Testis (tissue), 3 donors: ENCODE measurements around the gene GNL3L. TPM values are rescaled to one million over a fixed set of nuclear protein-coding genes. Genes with fewer than 3 reads are reported as not detected.

Source experiments
- DNase-seq: peaks from one replicate; pipeline ENCODE4 v3.0.0-alpha.2; 2019
- H3K27ac ChIP-seq, 2 donors: fragments of 200-600 bp; sonication (generic); one replicate each; pipeline ENCODE4 v1.5.1; 2019
- H3K27me3 ChIP-seq: fragments of 200-600 bp; sonication (generic); one replicate; pipeline ENCODE4 v1.5.1; 2019
- H3K36me3 ChIP-seq: fragments of 200-600 bp; sonication (generic); one replicate; pipeline ENCODE4 v1.5.1; 2017; ENCODE audit warnings: low read depth; ENCODE audit errors: missing control alignments
- H3K4me1 ChIP-seq: fragments of 200-600 bp; sonication (generic); one replicate; pipeline ENCODE4 v1.5.1; 2019
- H3K4me3 ChIP-seq, 2 donors: fragments of 200-600 bp; sonication (generic); one replicate each; pipeline ENCODE4 v1.5.1; 2017 to 2019
- H3K9me3 ChIP-seq: fragments of 200-600 bp; sonication (generic); one replicate; pipeline ENCODE4 v1.5.1; 2017
- POLR2A ChIP-seq: fragments of 450-650 bp; IDR thresholded peaks from one replicate; pipeline ENCODE4 v1.6.1; 2017; ENCODE audit warnings: antibody characterized with exemption, mild to moderate bottlenecking, moderate library complexity
- WGBS, 2 donors: methylation state at CpG; one replicate each; pipeline ENCODE4 v1.1.5; 2018; 5-methylcytosine and 5-hydroxymethylcytosine counted together
- intact Hi-C: fragments of 100-400 bp; cut with DNase I; formaldehyde crosslinking; loops from one replicate; pipeline ENCODE4 v1.15.1; 2023; ENCODE audit warnings: low total_unique reads
- polyA plus RNA-seq: library from polyadenylated mRNA; stranded (reverse); fragments of 350-450 nt; fragmentation: Illumina TruSeq; extraction: RNeasy Lipid Tissue Mini Kit (QIAGEN cat#74804); gene quantifications from one replicate; pipeline ENCODE4 v1.2.3, GENCODE V29; 2014; ENCODE audit warnings: low read depth, low replicate concordance; ENCODE audit not compliant: insufficient read depth
- total RNA-seq, 2 donors: library from RNA; depleted of rRNA; stranded (reverse); fragments of >200 nt; gene quantifications; one replicate each; pipeline ENCODE4 v1.2.3, GENCODE V29; 2016
- TF ChIP-seq, protein P1 (sequence below), 3 experiments: fragments of 450-650 bp in 2 of 3; fragments of 200-600 bp in 1 of 3; sonication (generic) in 1 of 3; IDR thresholded peaks; one replicate each; pipeline ENCODE4 v1.5.1; 2016 to 2019; ENCODE audit warnings: antibody characterized with exemption in 3 of 3, mild to moderate bottlenecking in 2 of 3, moderate library complexity in 1 of 3

The GNL3L gene
- total and polyA plus RNA-seq, 3 donors from 2014 or later: 7.4 to 32.3 (median 27.6) TPM

DNA sequence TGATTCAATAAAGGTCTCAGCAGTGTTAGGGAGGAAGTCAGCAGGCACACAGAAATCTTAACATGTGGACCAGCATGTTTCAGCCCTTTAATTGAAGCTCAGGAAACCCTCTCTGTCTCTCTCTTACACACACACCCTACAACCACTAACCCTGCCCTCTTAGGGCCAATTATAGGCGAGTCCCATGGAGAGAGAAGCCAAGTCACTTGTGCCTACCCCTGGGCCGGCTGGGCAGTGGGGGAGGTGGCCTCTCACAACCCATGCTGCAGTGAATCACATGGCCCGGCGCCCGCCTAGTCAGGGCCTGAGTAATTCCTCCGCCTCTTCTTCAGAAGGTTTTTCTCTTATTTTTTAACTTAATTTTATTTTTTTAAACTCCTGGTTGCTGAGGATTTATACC is 37.7 kb upstream of the GNL3L start:
- intact Hi-C loops: no loop called here
- Histone ChIP-seq H3K27ac (no peak overlapping the region), H3K36me3 (no peaks in the 10 kb centered on the region), H3K27me3 (no peaks in the 10 kb centered on the region), H3K4me1 (no peaks in the 10 kb centered on the region), H3K4me3 (no peak overlapping the region), H3K9me3 (no peaks in the 10 kb centered on the region)
- no peak for DNase-seq
- no peak for TF ChIP-seq POLR2A
- TF ChIP-seq, protein P1, sequence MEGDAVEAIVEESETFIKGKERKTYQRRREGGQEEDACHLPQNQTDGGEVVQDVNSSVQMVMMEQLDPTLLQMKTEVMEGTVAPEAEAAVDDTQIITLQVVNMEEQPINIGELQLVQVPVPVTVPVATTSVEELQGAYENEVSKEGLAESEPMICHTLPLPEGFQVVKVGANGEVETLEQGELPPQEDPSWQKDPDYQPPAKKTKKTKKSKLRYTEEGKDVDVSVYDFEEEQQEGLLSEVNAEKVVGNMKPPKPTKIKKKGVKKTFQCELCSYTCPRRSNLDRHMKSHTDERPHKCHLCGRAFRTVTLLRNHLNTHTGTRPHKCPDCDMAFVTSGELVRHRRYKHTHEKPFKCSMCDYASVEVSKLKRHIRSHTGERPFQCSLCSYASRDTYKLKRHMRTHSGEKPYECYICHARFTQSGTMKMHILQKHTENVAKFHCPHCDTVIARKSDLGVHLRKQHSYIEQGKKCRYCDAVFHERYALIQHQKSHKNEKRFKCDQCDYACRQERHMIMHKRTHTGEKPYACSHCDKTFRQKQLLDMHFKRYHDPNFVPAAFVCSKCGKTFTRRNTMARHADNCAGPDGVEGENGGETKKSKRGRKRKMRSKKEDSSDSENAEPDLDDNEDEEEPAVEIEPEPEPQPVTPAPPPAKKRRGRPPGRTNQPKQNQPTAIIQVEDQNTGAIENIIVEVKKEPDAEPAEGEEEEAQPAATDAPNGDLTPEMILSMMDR (IDR thresholded peaks at IDR 0.05): no peak
- WGBS, 2 donors: 67 to 70% methylated on average over 2 to 6 of the region's 6 CpGs

DNA sequence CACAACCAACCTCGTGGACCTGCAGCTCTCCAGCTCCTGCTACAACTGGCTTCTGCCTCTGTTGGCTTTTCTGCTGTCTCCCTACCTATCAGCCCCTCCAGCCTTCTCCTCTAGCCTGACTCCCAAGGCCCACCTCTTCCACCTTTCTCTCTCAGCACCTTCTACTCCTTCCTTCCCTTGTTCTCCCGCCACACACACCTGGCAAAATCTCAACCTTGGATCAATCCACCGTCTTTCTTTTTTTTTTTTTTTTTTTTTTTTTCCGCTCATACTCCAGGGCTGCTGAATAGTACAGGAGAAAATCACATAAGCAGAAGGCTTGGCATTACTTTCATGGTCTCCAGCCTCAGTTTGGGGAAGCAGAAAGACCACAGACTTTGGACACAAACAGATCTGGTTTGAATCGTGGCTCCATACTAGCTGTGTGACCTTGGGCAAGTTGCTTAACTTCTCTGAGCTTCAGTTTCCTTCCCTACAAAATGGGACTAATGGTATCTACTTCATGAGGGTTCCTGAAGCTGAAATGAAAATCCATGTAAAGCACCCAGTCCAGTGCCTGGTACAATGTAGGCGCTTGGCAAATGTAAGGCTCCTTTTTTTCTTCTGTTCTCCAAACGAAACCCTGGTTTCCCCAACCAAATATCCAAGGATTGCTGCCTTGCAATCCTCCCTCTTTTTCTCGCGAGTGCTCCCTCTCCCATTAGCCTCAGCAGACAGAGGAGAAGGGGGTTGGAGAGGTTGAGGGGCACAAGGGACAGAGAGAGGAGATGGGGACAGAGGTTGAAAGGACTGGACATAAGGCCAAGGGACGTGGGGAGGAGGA is 35.6 kb upstream of the GNL3L start:
- no peaks in the 10 kb centered on the region for H3K36me3 ChIP-seq
- TF ChIP-seq, protein P1 (IDR thresholded peaks at IDR 0.05): no peak
- TF ChIP-seq POLR2A: no peak
- no peaks in the 10 kb centered on the region for H3K4me1 ChIP-seq
- 36 to 39% methylated on average over 8 to 10 of the region's 10 CpGs for WGBS, 2 donors
- no peaks in the 10 kb centered on the region for H3K9me3 ChIP-seq
- H3K27ac ChIP-seq: peak overlapping the region; percentile 50 to 72
- intact Hi-C loops: no loop called here
- DNase-seq: no peak
- H3K4me3 ChIP-seq: peak overlapping the region; percentile 56 to 69
- H3K27me3 ChIP-seq: no peaks in the 10 kb centered on the region

DNA sequence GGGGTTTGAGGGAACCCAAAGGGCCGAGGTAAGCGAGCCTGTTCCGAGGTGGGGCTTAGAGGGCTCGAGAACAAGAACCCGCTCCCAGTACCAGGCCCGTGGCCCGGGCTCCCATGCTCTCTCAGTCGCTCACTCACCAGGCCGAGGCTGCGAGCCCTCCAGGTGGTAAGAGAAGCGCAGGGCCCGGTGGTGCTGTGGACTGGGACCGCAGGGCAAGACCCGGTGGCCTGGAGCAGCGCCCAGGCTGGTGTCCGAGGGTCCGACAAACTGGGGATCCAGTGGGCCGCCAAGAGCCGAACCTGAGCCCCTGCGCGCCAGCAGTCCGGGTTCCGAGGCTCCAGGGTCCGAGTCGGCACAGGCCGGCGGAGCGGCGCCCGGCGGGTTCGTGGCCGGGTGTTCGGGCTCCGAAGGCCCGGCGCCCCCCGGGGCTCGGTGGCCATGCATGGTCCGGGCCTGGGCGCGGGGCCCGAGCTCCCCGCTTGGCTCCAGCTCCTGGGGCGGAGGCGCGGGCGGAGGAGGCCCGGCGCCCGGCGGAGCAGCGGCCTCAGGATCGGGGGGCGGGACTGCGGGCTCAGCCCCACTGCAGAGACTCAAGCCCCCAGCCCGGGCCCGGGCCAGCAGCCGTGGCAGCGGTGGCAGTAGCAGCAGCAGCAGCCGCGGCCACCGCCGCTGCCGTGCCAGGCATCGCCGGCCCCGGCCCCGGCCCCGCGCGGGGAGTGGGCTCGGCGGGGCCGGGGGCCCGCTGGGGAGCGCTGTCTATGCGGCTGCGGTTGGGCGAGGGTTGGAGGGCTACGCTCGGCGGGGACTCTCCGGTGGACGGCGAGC is 34.8 kb upstream of the GNL3L start:
- DNase-seq: peak; percentile 21
- 5% methylated on average over 11 of the region's 86 CpGs; no CpG with 5 or more reads in 1 of the 2 donors for WGBS, 2 donors
- H3K4me3 ChIP-seq: peak overlapping the region; percentile 56 to 69

DNA sequence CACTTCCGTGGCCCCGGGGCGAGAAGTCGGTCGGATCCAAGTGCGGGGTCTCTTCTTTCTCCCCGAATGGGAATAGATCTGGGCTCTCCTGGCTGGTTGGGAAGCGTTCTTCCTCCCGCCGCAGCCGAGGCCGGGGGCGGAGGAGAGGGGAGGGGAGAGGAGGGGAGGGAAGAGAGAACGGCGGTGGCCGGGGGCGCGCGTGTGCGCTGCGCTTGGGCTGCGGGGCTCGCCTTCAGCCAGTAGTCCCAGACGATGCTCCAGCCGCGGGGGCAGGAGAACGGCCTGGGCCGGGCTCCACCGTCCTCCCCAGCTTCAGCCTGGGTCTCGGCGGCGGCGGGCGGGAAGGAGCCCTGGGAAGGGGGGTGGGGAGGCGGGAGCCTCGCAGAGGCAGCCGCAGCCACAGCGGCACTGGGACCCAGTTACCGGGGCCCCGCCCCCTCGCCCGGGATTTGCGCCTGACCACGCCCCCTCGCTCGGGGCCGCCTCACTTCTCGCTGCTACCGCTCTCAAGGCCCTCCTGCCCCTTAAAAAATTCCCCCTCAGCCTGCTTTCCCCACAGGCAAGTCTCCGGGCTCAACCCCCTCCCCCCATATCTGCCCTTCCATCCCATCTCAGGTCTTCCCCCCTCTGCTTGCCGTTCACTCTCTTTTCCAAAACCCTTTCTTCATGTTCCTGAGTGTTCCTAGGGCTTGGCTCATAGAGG is 34.1 kb upstream of the GNL3L start, which contains the start of gene FGD1:
Gene FGD1, minus strand, starts transcription at position 421 of the 703 bp plus-strand sequence. CDS start 802 bp downstream, outside the sequence.
- WGBS, 2 donors: 0% methylated on average over 8 to 10 of the region's 51 CpGs
- H3K4me1 ChIP-seq: no peaks in the 10 kb centered on the region
- no peaks in the 10 kb centered on the region for H3K9me3 ChIP-seq
- no peaks in the 10 kb centered on the region for H3K27me3 ChIP-seq
- peak; percentile 65 for DNase-seq
- peak within 1 kb of the TSS; percentile 50 to 72 for H3K27ac ChIP-seq
- intact Hi-C loops: no loop called here
- peak within 1 kb of the TSS; percentile 56 to 69 for H3K4me3 ChIP-seq
- no peak for TF ChIP-seq POLR2A
- TF ChIP-seq, protein P1 (IDR thresholded peaks at IDR 0.05): no peak
- H3K36me3 ChIP-seq: no peaks in the 10 kb centered on the region

More for the DNA sequence above, 34.8 kb upstream of the GNL3L start:
- intact Hi-C loops: no loop called here
- no peaks in the 10 kb centered on the region for H3K4me1 ChIP-seq
- H3K27me3 ChIP-seq: no peaks in the 10 kb centered on the region
- H3K27ac ChIP-seq: peak overlapping the region; percentile 50 to 72
- TF ChIP-seq, protein P1 (IDR thresholded peaks at IDR 0.05): no peak
- TF ChIP-seq POLR2A: no peak
- no peaks in the 10 kb centered on the region for H3K9me3 ChIP-seq
- no peaks in the 10 kb centered on the region for H3K36me3 ChIP-seq
